GM18505 (cell line): ENCODE data around the gene CCDC197.

Experiments used
- ATAC-seq: cut with Tn5 transposase; IDR thresholded peaks from one replicate; pipeline ENCODE4 v1.9.1; 2021; ENCODE audit not compliant: unreplicated experiment
- POLR2A ChIP-seq: IDR thresholded peaks from 4 replicates; pipeline ENCODE4 v1.6.1; 2011; ENCODE audit warnings: borderline replicate concordance; ENCODE audit not compliant: insufficient read depth, insufficient read length; ENCODE audit errors: extremely low read depth

CCDC197 gene

GRCh38 chr14:94045563-94046345 lies 48.7 kb downstream of the CCDC197 start:
- no peak for TF ChIP-seq POLR2A
- no peak for ATAC-seq

- no peak for TF ChIP-seq POLR2A
- no peak for ATAC-seq
Measured at GRCh38 chr14:94046696-94047250, 49.7 kb downstream of the CCDC197 start.

GRCh38 chr14:94047581-94047980 lies 50.5 kb downstream of the CCDC197 start:
- TF ChIP-seq POLR2A = no peak
- ATAC-seq = no peak

GRCh38 chr14:94048691-94049624 lies 51.9 kb downstream of the CCDC197 start:
- no peak for TF ChIP-seq POLR2A
- ATAC-seq = no peak

- no peak for ATAC-seq
- no peak for TF ChIP-seq POLR2A
Measured at GRCh38 chr14:94049625-94050023, 52.5 kb downstream of the CCDC197 start.

GRCh38 chr14:94050231-94050880 lies 53.3 kb downstream of the CCDC197 start:
- no peak for TF ChIP-seq POLR2A
- ATAC-seq = no peak

- TF ChIP-seq POLR2A = no peak
- no peak for ATAC-seq
Measured at GRCh38 chr14:94051115-94051514, 54.0 kb downstream of the CCDC197 start.

- no peak for TF ChIP-seq POLR2A
Measured at GRCh38 chr14:94051779-94052178, 54.7 kb downstream of the CCDC197 start.

GRCh38 chr14:94052199-94052598 lies 55.1 kb downstream of the CCDC197 start:
- TF ChIP-seq POLR2A = no peak
- no peak for ATAC-seq

More at GRCh38 chr14:94051779-94052178, 54.7 kb downstream of the CCDC197 start:
- ATAC-seq = no peak

DNA sequence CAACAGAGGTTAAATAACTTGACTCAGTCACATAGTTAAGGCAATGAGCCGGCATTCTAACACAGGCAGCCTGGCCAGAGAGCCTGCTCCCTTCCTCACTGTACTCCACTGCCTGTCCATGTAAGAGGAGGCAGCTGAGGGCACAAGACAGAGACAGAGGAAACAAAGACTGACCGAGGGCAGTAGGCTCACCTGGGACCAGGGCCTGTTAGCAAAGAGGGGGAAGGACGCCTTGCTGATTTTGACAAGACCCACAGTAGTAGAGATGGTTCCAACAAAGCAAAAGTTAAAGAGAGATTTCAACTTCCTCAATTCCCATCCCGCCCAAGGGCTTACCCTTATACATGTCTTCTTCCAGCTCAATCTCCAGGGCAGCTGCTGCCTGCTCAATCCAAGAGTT lies 55.6 kb downstream of the CCDC197 start:
- TF ChIP-seq POLR2A = no peak
- ATAC-seq = no peak

GRCh38 chr14:94054401-94054800 lies 57.3 kb downstream of the CCDC197 start:
- ATAC-seq = no peak
- no peak for TF ChIP-seq POLR2A

GRCh38 chr14:94054936-94055335 lies 57.8 kb downstream of the CCDC197 start:
- no peak for ATAC-seq
- TF ChIP-seq POLR2A = no peak
